Aorta (tissue), 5 donors: ENCODE results near the gene FASN. TPM values are rescaled to one million over a fixed set of nuclear protein-coding genes. Genes with fewer than 3 reads are reported as not detected.

Experiments used
- ATAC-seq: fragments of 200-7000 bp; cut with Tn5 transposase; one replicate; pipeline ENCODE4 v1.9.1; 2022; ENCODE audit warnings: moderate library complexity; ENCODE audit not compliant: low FRiP score
- DNase-seq, 2 donors: peaks; one replicate each; pipeline ENCODE4 v3.0.0-alpha.2; 2020
- H3K27ac ChIP-seq, 2 donors: one replicate each; pipeline ENCODE4 v1.5.1; 2013; ENCODE audit warnings: low read length in 2 of 2, mild to moderate bottlenecking in 2 of 2, moderate library complexity in 2 of 2, control low read depth in 1 of 2, inconsistent platforms in 1 of 2, low read depth in 1 of 2
- H3K27me3 ChIP-seq, 2 donors: one replicate each; pipeline ENCODE4 v1.6.1; 2013; ENCODE audit warnings: control low read depth in 1 of 2, low read length in 1 of 2, mild to moderate bottlenecking in 1 of 2, moderate library complexity in 1 of 2; ENCODE audit not compliant: insufficient read depth in 2 of 2, control insufficient read depth in 1 of 2
- H3K36me3 ChIP-seq, 2 donors: one replicate each; pipeline ENCODE4 v1.6.1; 2013; ENCODE audit warnings: control low read depth in 1 of 2, low read length in 1 of 2, mild to moderate bottlenecking in 1 of 2; ENCODE audit not compliant: insufficient read depth in 2 of 2, control insufficient read depth in 1 of 2
- H3K4me1 ChIP-seq, 2 donors: one replicate each; pipeline ENCODE4 v1.6.1; 2013; ENCODE audit warnings: low read length in 2 of 2, control low read depth in 1 of 2, mild to moderate bottlenecking in 1 of 2, moderate library complexity in 1 of 2; ENCODE audit not compliant: insufficient read depth in 2 of 2, control insufficient read depth in 1 of 2
- H3K4me3 ChIP-seq, 2 donors: one replicate each; pipeline ENCODE4 v1.5.1; 2013; ENCODE audit warnings: low read length in 2 of 2, control low read depth in 1 of 2, mild to moderate bottlenecking in 1 of 2
- H3K9me3 ChIP-seq: one replicate; pipeline ENCODE4 v1.6.1; 2013; ENCODE audit warnings: mild to moderate bottlenecking, low read length; ENCODE audit not compliant: control insufficient read depth
- WGBS, 2 donors: extraction: QIAGEN DNeasy Blood & Tissue Kit; methylation state at CpG; one replicate each; pipeline ENCODE4 v1.1.7; 2013; 5-methylcytosine and 5-hydroxymethylcytosine counted together
- intact Hi-C, 2 donors: fragments of 100-400 bp; cut with DNase I; formaldehyde crosslinking; loops; one replicate each; pipeline versions ENCODE4 v1.14.2 to v1.15.0; 2022
- polyA plus RNA-seq, 2 donors: library from polyadenylated mRNA; stranded (reverse); fragments of 200-250 nt; gene quantifications; one replicate each; pipeline ENCODE4 v1.2.3, GENCODE V29; 2013
- total RNA-seq, 2 donors: library from RNA; stranded (reverse); fragmentation: NEBNext Ultra II Directional; extraction: Animal tissue kit (Norgen Biotek cat#: 25700); gene quantifications; one replicate each; pipeline ENCODE4 v1.2.1, GENCODE V29; 2021
- donor health status: healthy with polysubstance abuse.
- donor health status: Bipolar disorder and iron deficiency.
- donor health status: DM: no; HTN: no; CAD: no.
- donor health status: DM: no; HTN: no; CAD: no.
- donor health status: DM: yes; HTN: yes; CAD: no.

FASN gene
- total and polyA plus RNA-seq, 4 donors: 4.3 to 64.0 (median 26.3) TPM

DNA sequence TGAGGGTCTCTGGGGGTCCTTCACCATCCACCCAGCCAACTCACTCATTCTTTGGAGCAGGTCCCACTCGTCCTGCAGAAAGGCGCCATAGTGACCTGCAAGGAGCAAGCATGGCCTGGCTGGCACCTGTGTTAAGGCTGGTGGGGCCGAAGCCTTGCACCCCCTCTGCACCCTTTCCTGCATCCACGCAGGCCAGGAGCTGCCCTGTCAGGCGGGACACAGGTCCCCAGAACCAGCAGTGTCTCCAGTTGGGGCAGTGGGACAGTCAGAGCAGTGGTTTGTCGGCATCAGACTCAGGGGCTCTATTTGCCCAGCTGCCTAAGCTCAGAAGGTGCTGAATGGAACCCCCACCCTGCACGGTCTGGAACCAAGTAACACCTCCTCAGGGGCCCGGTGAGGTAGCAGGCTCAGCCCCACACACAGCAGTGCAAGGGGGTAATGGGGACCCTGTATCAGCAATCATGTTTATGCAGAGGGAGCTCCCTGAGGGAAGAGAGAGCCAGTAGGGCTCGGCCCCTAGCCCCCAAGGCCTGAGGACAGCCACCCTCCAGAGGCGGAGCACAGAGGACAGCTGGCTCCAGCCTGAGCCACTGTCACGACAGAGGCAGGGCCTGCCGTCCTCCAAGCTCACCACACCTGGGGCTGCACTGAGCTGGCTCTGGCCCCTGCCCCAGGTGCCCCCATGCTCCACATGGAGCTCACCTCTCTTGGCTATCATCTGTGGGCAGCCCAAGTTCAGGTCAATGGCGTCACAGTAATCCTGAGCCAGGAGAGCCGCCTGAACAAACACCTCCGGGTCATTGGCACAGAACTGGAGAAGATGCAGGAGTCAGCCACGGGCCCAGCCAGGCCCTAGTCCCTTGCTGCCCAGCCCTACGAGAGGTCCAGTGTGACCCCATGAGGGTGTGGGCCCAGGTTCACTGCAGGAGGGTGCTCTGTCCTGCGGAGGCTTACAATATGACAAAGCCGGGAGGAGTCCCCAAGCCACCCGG, 34.3 kb downstream of the FASN start:
- no peaks in the 10 kb centered on the region for H3K9me3 ChIP-seq
- H3K4me3 ChIP-seq: no peak overlapping the region
- no peak for ATAC-seq
- H3K27me3 ChIP-seq: no peaks in the 10 kb centered on the region
- no peaks in the 10 kb centered on the region for H3K4me1 ChIP-seq
- intact Hi-C loops: no loop called here
- no peak for DNase-seq
- 74 to 78% methylated on average over 20 of the region's 20 CpGs for WGBS, 2 donors
- H3K27ac ChIP-seq: no peak overlapping the region
- H3K36me3 ChIP-seq: peaks cover 0 to 6% of the 10 kb centered on the region in 2 donors

DNA sequence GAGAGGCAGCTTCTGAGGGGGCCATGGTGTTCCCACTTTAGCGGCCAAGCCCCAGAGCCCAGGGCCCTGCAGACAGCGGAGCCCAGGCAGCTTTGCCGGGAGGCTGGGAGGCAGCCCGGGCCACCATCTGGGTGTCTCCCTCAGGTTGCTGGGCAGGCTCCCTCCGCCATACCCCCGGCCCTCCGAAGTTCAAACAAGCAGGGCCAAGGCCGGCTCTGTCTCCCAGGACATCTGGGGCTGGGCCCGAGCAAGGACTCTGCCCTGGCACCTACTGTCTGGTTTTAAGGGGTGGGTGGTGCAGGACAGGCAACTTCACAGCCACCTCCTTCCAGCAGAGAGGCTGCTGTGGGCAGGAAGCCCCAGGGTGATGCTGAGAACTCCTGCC, 35.1 kb downstream of the FASN start:
- DNase-seq: no peak
- Histone ChIP-seq H3K27ac (no peak overlapping the region), H3K36me3 (peaks cover 0 to 6% of the 10 kb centered on the region in 2 donors), H3K9me3 (no peaks in the 10 kb centered on the region), H3K4me1 (no peaks in the 10 kb centered on the region), H3K27me3 (no peaks in the 10 kb centered on the region), H3K4me3 (no peak overlapping the region)
- no peak for ATAC-seq
- WGBS, 2 donors: 89 to 94% methylated on average over 9 of the region's 9 CpGs
- intact Hi-C loops: no loop called here

DNA sequence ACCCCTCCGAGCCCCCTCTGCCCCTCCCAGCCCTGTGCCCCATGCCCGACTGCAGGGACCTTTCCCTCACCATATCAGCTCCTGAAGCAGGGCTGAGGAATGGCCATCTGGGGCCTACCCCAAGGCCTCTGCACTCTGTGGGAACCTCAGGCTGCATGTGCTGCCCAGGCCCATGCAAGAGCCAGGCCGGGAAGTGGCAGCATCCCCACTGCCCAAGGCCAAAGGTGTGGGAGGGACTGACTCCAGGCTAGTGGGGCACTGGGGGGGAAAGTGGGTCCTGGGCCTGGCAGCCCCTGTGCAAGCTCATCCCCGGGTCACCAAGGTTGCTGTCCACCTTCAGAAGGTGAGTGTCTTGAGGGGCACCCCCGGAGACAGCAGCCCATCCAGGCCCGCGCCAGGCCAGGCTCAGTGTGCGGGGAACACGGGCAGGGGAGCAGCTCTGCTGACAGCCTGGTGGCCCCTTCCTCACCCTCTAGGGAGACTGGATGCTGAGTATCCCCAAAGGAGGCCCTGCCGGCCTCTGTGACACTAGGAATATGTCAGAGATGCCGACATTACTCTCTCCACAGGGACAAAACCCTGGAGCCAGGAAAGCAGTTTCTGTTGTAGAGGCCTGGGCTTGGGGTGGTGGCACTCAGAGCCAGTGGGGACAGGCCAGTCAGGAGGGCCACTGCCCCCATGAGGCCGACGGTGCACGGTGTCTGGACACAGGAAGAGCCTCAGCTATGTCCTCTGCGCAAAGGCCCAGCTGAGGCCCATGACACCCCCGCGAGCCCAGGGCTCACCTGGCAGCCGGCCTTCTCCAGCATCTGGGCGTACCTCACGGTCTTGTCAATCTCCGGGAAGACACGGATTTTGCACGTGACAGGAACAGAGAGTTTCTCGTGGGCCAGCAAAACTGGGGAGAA, 35.7 kb downstream of the FASN start:
- intact Hi-C loops: no loop called here
- H3K4me3 ChIP-seq: no peak overlapping the region
- no peaks in the 10 kb centered on the region for H3K4me1 ChIP-seq
- H3K27ac ChIP-seq: no peak overlapping the region
- ATAC-seq (no peak), DNase-seq (no peak)
- H3K27me3 ChIP-seq: no peaks in the 10 kb centered on the region
- H3K9me3 ChIP-seq: no peaks in the 10 kb centered on the region
- WGBS, 2 donors: 81 to 86% methylated on average over 23 to 24 of the region's 24 CpGs
- peaks cover 0 to 6% of the 10 kb centered on the region in 2 donors for H3K36me3 ChIP-seq

DNA sequence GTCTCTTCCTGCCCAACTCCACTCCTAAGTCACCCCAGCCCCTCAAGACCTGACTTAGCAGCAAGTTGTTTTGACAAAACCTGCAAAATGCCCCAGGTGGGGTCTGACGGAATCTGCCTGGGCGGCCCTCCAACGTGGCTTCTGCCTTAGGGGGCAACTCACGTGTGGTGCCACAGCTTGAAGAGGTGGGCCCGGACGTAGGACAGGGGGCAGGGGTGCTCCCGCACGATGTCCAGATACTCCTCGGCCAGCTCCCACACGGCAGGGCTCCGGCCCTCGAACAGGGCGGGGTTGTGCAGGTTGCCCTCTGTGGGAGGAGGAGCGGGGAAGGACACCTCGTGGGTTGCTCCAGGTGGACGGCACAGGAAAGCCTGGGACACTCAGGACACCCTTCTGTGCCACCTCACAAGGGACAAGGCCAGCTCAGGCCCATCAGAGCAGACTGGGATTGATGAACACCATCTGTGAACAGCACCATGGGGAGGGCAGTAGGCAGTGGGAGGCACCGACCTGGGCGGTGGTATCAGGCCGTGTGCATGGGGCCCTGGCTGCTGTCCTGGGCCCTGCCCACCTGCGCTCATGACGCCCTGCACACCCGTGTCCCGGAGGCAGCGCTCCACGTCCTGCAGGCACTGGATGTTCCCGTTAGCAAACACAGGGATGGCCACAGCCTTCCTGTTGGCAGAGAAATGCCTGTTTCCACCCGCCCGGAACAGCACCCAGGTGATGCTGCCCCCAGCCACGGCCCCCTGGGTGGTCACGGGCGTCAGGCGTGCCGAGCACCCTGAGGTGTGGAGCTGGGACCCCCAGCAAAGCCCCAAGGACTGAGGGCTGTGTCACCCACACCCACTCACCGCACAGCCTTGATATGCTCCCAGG, 36.8 kb downstream of the FASN start:
- no peak for ATAC-seq
- Histone ChIP-seq H3K9me3 (no peaks in the 10 kb centered on the region), H3K4me3 (no peak overlapping the region), H3K27me3 (no peaks in the 10 kb centered on the region), H3K27ac (no peak overlapping the region), H3K4me1 (no peaks in the 10 kb centered on the region), H3K36me3 (peaks cover 0 to 6% of the 10 kb centered on the region in 2 donors)
- intact Hi-C loops: no loop called here
- WGBS, 2 donors: 84 to 86% methylated on average over 34 of the region's 34 CpGs
- no peak for DNase-seq

DNA sequence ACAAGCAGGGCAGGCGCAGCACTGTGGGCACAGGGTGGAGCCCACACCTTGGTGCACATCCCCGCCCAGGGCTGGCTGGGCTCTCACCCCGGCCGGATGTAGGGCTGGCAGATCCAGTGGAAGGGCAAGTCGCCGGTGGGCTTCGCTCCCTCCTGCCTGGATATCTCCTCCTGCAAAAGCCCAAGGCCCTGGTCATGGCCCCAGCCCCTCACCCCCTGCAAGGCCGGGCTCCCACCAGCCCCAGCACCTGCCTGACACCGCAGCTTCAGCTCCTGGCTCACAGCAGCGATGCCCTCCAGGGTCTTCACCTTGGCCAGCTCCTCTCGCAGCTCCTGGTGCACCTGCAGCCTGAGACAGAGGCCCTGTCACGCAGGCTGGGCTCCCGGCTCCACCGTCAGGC, 37.4 kb downstream of the FASN start:
- intact Hi-C loops: no loop called here
- ATAC-seq: no peak
- 86 to 88% methylated on average over 9 to 14 of the region's 14 CpGs for WGBS, 2 donors
- H3K4me1 ChIP-seq: no peaks in the 10 kb centered on the region
- no peaks in the 10 kb centered on the region for H3K27me3 ChIP-seq
- no peaks in the 10 kb centered on the region for H3K9me3 ChIP-seq
- peaks cover 0 to 6% of the 10 kb centered on the region in 2 donors for H3K36me3 ChIP-seq
- no peak overlapping the region for H3K27ac ChIP-seq
- DNase-seq: no peak
- no peak overlapping the region for H3K4me3 ChIP-seq

DNA sequence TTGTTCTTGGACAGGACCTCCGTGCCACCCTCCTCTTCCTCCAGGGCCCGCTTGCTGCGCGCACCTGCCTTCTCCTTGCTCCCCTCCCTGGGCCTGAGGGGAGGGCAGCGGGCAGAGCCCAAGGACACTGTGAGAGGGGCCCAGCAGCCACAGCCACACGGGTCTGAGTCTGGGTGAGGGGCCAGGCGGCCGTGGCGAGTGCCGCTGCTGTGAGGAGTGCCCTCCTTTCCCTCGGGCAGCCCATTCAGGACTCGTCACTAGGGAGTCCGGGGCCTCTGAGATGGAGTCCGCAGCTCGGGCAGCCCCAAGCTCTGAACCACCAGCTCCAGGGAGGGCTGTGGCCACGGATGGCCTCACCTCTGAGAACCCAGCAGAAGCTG, 38.0 kb downstream of the FASN start:
- peaks cover 0 to 8% of the 10 kb centered on the region in 2 donors for H3K36me3 ChIP-seq
- ATAC-seq: no peak
- H3K4me1 ChIP-seq: no peaks in the 10 kb centered on the region
- no peak overlapping the region for H3K27ac ChIP-seq
- H3K9me3 ChIP-seq: no peaks in the 10 kb centered on the region
- no peak overlapping the region for H3K4me3 ChIP-seq
- intact Hi-C loops: no loop called here
- DNase-seq: no peak
- no peaks in the 10 kb centered on the region for H3K27me3 ChIP-seq
- 81 to 85% methylated on average over 15 to 16 of the region's 16 CpGs for WGBS, 2 donors

DNA sequence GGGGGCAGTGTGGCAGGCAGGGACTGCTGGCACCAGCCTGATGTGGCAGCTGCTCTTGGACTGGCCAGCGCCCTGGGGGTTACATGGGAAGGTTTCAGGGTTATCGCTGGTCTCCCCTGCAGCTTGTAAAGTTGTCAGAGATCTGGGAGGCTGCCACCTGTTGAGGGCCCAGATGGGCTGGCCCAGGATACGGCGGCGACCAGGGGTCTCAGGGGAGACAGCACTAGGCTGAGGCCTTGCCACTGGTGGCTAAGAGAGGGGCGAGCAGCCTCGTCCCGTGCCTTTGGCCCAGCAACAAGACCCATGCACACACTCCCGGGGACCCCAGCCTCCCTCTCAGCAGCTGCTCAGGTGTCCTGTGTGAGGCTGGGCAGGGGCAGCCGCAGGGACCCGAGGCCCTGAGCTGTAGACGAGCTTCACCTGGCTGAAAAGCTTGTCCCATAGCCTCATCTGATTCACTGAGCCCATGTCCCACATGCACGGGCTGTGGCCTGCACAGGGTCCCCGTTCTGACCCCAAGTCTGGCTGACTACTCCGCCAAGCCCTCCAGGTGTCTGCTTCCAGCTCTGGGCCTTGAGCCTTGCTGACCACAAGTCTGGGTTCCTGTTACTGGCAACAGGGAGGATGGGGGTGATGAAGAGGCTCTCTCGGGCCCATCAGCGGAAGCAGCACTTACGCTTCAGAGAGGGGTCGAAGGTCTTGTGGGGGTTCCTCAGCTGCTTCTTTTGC, 38.6 kb downstream of the FASN start:
- Histone ChIP-seq H3K27me3 (no peaks in the 10 kb centered on the region), H3K27ac (no peak overlapping the region), H3K4me3 (no peak overlapping the region), H3K9me3 (no peaks in the 10 kb centered on the region), H3K36me3 (peaks cover 0 to 8% of the 10 kb centered on the region in 2 donors), H3K4me1 (no peaks in the 10 kb centered on the region)
- no peak for ATAC-seq
- 69 to 72% methylated on average over 19 of the region's 19 CpGs for WGBS, 2 donors
- DNase-seq: no peak
- intact Hi-C loops: no loop called here
